SIG-M5 treated with dmso at 0.1 percent for 504 hours (cell line): ENCODE results near the gene PATE4.
"Not testable (repeated sequence)": the region's sequence is repeated elsewhere in the genome, so short reads cannot be mapped to it uniquely, and the experiment has no call there.

Experiments
- DNase-seq: peaks from one replicate; lab custom pipeline; 2025; ENCODE audit not compliant: unreplicated experiment; lab: John Stamatoyannopoulos, UW

Gene PATE4

DNA sequence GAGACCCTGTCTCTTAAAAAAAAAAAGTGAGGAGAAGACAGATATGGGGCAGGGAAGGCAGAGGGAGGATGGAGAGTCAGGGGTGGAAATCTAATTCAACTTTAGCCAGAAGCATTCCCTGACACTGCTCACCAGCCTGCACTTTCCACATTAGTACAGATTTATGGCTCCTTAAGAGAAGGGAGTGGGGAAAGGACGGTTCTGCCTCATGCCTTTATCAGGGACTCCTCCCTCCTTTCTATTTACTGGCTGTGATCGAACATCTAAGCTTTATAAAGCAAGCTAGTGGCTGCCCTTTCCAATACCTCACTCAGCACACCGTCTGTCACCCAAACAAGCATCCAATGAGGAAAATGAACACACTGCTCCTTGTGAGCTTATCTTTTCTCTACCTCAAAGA is at the start of gene PATE4:
Gene PATE4 (plus strand): TSS at position 301 of the 400 bp plus-strand sequence. CDS start 44 bp downstream, at position 345.
- DNase-seq, result no peak

- DNase-seq, result no peak
Measured at GRCh38 chr11:125784678-125785077, 48.4 kb upstream of the PATE4 start.

DNA sequence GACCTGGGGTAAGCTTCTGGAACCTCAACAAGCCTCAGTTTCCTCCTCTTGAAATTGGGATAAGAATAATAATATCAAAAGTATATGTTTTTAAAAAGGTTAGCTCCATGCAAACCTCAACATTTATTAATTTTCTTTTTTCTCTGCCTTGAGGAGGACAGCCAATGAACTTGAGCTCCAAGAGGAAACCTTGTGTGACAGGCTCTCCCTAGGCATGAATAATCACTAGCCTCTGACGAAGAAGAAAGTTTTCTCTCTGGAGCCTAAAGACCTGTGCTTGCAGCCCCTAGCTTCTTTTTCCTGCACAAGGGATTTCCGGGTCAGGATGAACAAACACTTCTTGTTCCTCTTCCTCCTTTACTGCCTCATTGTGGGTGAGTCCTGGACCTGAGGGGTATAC is 45.3 kb upstream of the PATE4 start, which contains the start of gene PATE3:
Gene PATE3 (plus strand): TSS at position 301 of the 400 bp plus-strand sequence. CDS start 25 bp downstream, at position 326.
- no peak for DNase-seq

GRCh38 chr11:125790825-125791224 is 42.3 kb upstream of the PATE4 start:
- DNase-seq, result no peak

- no peak for DNase-seq
Measured at GRCh38 chr11:125797641-125798040, 35.5 kb upstream of the PATE4 start.

GRCh38 chr11:125799808-125800207 is 33.3 kb upstream of the PATE4 start:
- no peak for DNase-seq

DNA sequence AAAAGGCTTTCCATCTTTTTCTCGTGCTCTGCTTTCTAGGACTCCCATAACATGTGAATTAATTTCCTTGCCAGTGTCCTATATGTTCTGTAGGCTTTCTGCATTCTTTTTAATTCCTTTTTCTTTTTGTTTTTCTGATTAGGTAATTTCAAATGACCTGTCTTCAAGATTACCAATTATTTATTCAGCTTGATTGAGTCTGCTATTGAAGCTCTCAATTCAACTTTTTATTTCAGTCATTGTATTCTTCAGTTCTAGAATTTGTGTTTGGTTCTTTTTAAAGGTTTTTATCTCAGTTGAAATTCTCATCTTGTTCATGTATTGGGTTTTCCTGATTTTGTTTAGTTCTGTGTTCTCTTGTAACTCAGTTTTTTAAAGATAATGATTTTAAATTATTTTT is 30.7 kb upstream of the PATE4 start:
- no peak for DNase-seq

- no peak for DNase-seq
Measured at GRCh38 chr11:125807909-125808308, 25.2 kb upstream of the PATE4 start.

DNA sequence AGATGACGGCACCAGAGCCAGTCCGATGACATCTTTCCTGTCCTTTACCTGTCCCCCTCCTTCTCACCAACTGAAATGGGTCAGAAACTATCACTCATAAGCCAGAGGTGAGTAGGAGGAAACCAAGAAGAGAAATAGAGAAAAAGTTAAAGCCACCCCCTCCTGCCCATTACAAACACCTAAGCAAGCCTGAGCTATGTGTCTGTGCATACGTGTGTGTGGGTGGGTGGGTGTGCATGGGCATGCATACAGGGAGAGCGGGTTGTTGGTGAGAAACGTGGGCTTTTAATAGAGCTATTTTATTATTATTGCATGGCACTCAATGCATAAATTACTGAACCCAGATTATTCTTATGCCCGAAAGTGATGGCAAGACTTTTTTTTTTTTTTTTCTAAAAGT is 2.6 kb downstream of the PATE4 start:
- no peak for DNase-seq

DNA sequence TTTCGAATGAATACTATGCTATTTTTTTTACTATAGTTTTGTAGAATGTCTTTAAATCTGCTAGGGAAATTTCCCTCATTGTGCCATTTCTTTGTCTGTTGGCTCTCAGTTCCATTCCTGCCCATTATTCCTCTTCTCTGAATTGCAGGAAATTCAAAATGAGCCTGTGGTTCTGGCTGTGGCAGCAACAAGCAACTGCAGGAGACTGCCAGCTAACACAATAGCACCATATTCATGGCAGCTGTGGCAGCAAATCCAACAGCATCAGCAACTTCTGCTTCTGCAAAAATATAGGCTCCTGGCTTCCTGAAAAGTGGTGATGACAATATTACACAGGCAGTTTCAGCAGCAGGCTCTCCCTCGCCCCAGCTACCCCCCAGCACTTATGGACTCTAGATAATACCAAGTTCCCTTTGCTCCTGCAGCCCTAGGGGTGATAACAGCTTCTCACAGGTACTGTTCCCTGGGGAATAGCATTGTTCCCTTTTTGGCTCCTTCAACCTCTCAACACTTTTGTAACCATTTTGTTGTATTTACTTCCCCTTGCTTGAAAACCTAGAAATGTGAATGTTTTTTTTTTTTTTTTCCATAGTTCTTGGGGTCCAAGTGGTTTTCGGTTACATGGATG is 9.3 kb downstream of the PATE4 start:
- DNase-seq, result peak; percentile 23

- no peak for DNase-seq
Measured at GRCh38 chr11:125846188-125846587, 13.1 kb downstream of the PATE4 start.

DNA sequence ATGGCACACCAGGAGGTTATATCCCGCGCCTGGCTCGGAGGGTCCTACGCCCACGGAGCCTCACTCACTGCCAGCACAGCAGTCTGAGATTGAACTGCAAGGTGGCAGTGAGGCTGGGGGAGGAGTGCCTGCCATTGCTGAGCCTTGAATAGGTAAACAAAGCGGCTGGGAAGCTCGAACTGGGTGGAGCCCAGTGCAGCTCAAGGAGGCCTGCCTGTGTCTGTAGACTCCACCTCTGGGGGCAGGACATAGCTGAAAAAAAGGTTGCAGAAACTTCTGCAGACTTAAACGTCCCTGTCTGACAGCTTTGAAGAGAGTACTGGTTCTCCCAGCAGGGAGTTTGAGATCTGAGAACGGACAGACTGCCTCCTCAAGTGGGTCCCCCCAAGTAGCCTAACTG is 24.6 kb downstream of the PATE4 start:
- DNase-seq, result not testable (repeated sequence)

DNA sequence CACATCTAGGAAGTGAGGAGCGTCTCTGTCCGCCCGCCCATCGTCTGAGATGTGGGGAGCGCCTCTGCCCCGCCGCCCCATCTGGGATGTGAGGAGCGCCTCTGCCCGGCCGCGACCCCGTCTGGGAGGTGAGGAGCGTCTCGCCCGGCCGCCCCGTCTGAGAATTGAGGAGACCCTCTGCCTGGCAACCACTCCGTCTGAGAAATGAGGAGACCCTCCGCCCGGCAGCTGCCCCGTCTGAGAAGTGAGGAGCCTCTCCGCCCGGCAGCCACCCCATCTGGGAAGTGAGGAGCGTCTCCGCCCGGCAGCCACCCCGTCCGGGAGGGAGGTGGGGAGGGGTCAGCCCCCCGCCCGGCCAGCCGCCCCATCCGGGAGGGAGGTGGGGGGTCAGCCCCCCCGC is 29.7 kb downstream of the PATE4 start:
- not testable (repeated sequence) for DNase-seq

GRCh38 chr11:125865354-125865753 is 32.2 kb downstream of the PATE4 start:
- not testable (repeated sequence) for DNase-seq

- no peak for DNase-seq
Measured at GRCh38 chr11:125869521-125869920, 36.4 kb downstream of the PATE4 start.

DNA sequence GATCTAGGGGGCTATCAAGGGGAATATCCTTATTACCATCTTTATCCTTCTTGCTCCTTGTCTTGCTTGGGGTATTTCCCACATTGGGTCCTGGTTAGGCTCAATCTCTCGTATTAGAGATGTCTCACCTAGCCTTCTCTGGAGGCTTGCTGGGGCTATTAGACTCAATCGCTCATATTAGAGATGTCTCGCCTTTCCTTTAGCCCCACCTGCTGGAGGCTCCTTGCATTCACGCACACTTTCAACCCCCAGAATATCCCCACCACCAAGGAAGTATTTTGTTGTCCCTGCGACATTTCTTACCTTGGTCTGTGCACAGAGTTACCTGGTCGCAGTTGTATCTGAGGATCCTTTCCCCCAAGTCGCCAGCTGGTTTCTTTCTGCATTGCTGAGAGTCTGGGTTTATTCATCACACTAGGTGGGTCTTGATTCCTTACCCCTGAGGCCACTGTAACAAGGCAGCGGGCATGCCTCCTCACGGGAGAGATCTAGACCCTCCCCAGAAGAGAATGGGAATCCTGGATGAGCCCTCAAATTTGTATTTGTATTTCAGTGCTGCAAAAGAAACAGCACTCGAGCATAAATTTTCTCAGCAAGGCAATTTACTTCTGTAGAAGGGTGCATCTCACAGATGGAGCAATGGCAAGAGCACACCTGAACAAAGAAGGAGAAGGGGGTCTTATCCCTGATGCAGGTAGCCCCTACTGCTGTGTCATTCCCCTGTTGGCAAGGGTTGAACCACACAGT is 38.4 kb downstream of the PATE4 start:
- DNase-seq, result no peak

GRCh38 chr11:125872138-125872491 is 39.0 kb downstream of the PATE4 start:
- DNase-seq, result no peak

DNA sequence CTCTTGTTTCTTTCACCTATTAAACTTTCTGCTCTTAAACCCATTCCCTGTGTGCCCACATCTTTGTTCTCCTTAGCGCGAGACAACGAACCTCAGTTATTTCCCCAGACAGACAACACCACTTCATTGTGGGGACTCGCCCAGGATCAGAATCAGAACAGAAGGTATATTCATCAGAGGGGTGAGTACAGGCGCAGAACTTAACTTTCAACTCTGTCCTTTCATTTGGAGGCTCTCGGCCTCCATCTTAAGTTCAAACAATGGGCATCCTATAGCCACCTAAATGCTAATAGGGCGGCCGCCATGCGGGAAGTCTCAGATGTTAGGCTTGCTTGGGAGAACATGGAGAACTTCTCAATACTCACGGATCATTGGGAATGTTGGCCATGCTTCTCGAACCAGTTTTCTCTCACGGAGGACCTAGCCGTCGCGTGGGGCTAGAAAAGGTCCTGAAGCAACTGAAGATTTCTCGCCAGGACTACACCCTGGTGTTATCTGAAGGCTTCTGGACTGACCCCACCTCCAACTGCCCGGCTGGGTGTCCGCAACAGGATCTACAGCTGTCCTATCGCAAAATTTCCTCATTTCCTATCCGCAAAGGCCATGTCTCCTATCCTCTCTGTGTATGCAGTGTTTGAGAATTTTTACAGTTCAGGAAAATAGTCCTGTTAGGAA is 40.9 kb downstream of the PATE4 start:
- no peak for DNase-seq

DNA sequence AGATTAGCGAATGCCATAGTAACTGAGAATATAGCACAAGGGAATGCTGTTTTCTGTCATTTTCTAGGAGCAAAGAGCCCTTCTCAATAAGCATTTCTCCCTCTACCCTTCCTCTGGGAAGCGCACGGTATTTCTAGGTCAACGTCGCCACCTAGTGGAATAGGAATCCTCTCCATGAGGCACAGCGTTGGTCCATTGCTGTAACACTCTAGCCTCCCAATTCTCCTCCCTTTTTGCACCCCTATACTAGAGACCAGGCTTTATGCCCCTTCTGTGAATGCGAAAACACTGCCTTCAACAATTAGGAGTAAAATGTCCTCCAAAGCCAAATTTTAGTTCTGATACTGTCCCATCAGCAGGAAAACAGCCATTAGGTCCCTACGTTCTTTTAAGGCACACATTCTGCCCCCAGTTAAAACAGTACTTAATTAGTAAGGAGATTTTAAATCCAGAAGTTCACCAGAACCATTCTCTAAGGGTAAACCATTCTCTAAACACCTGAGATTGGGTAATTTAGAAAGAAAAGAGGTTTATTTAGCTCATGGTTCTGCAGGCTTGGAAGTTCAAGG is 41.5 kb downstream of the PATE4 start:
- DNase-seq, result peak; percentile 47

- no peak for DNase-seq
Measured at GRCh38 chr11:125881291-125881690, 48.2 kb downstream of the PATE4 start.

DNA sequence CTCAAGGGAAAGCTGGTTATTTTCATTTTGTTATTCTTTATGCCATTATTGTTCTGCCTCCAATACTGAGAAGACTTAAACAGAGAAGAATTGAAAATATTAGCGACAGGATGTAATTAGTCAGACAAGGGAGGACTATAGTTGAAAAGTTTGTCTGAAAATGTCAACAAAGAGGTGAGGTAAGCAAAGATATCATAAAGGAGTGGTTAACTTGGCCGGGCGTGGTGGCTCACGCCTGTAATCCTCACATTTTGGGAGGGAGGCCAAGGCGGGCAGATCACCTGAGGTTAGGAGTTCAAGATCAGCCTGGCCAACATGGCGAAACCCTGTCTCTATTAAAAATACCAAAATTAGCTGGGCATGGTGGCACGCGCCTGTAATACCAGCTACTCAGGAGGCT is 50.3 kb downstream of the PATE4 start:
- DNase-seq, result no peak

DNA sequence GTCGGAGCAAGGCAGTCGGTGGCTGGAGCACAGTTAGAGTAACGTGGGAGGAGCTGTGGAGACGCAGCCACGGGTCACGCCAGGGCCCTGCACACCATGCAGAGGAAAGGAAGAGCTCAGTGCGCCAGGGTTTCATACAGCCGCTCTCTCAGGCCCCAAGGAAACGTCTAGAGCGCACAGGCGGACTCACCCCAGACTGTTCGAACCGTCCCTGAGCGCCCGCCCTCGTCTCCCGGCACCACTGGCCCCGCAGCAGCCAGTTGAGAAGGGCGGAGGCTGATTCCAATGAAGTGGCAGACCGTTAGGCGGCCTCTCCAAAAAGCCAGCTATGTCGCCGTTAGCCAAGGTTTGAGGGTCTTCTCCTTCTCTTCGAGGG is 53.9 kb downstream of the PATE4 start:
- no peak for DNase-seq
